HepG2 (cell line): ENCODE results near the gene PDLIM5. TPM values are rescaled to one million over a fixed set of nuclear protein-coding genes. Genes with fewer than 3 reads are reported as not detected.

ENCODE experiments used
- ARHGAP35 ChIP-seq: sonication (generic); formaldehyde crosslinking; IDR thresholded peaks from 2 replicates; pipeline ENCODE4 v1.9.0; 2022; ENCODE audit warnings: mild to moderate bottlenecking, inconsistent platforms, moderate library complexity, missing genetic modification reagents, borderline replicate concordance
- CREB1 ChIP-seq, 2 experiments: fragments of 450-650 bp in 1 of 2; IDR thresholded peaks; 2 replicates each; pipeline ENCODE4 v1.6.1; 2016 to 2017; ENCODE audit warnings: control low read depth in 1 of 2, mild to moderate bottlenecking in 1 of 2, missing compliant biosample characterization in 1 of 2, missing genetic modification characterization in 1 of 2
- FOXM1 ChIP-seq: sonication (generic); formaldehyde crosslinking; IDR thresholded peaks from 2 replicates; pipeline ENCODE4 v1.5.0; 2020; ENCODE audit warnings: missing genetic modification reagents
- FOXP1 ChIP-seq, 2 experiments: fragments of 450-650 bp in 1 of 2; IDR thresholded peaks; 2 replicates each; pipeline ENCODE4 v1.6.1; 2017 to 2018; ENCODE audit warnings: antibody characterized with exemption in 1 of 2
- HDAC2 ChIP-seq: sonication (generic); formaldehyde crosslinking; IDR thresholded peaks from 2 replicates; pipeline ENCODE4 v1.4.0; 2020; ENCODE audit warnings: missing genetic modification reagents
- MIXL1 ChIP-seq: IDR thresholded peaks from 2 replicates; pipeline ENCODE4 v1.6.1; 2016
- NFYB ChIP-seq: sonication (generic); formaldehyde crosslinking; IDR thresholded peaks from 2 replicates; pipeline ENCODE4 v1.4.0; 2020; ENCODE audit warnings: missing genetic modification reagents
- PPARG ChIP-seq: conservative IDR thresholded peaks from 2 replicates; pipeline ENCODE4 v1.6.1; 2016; ENCODE audit warnings: missing biosample characterization, missing genetic modification reagents
- RCOR2 ChIP-seq: IDR thresholded peaks from 2 replicates; pipeline ENCODE4 v1.6.1; 2016; ENCODE audit warnings: missing biosample characterization, missing genetic modification reagents
- RFXANK ChIP-seq: IDR thresholded peaks from 2 replicates; pipeline ENCODE4 v1.6.1; 2016
- polyA plus RNA-seq, 8 experiments: library from polyadenylated mRNA; depleted of rRNA in 3 of 8; stranded (reverse) in 7 of 8; unstranded in 1 of 8; fragments of >200 nt; fragmentation: Illumina TruSeq in 4 of 8; extraction: Trizol in 4 of 8; gene quantifications; 2 replicates each; pipeline versions ENCODE4 v1.2.1 to v1.2.3, GENCODE V29; 2011 to 2016; ENCODE audit warnings: low read depth in 4 of 8, missing spikeins in 1 of 8, mixed read lengths in 1 of 8; ENCODE audit not compliant: insufficient read depth in 1 of 8
- total RNA-seq, 5 experiments: library from RNA; depleted of rRNA; stranded (reverse); fragments of >200 nt; fragmentation: Illumina TruSeq; extraction: Trizol; gene quantifications; 2 replicates each; pipeline ENCODE4 v1.2.3, GENCODE V29; 2016; ENCODE audit warnings: low read depth in 1 of 5
- TF ChIP-seq, protein P1 (sequence below): sonication (generic); formaldehyde crosslinking; IDR thresholded peaks from 2 replicates; pipeline ENCODE4 v1.5.1; 2020; ENCODE audit warnings: missing genetic modification reagents, mild to moderate bottlenecking, borderline replicate concordance
- TF ChIP-seq, protein P2 (sequence below): sonication (generic); formaldehyde crosslinking; IDR thresholded peaks from 2 replicates; pipeline ENCODE4 v1.9.0; 2022; ENCODE audit warnings: low read depth, missing genetic modification reagents
- TF ChIP-seq, protein P3 (sequence below): sonication (generic); formaldehyde crosslinking; IDR thresholded peaks from 2 replicates; pipeline ENCODE4 v1.4.0; 2020; ENCODE audit warnings: low read depth, mild to moderate bottlenecking, missing genetic modification reagents
- TF ChIP-seq, protein P4 (sequence below): sonication (generic); formaldehyde crosslinking; IDR thresholded peaks from 2 replicates; pipeline ENCODE4 v1.5.0; 2020; ENCODE audit warnings: mild to moderate bottlenecking, missing genetic modification reagents, borderline replicate concordance
- TF ChIP-seq, protein P5 (sequence below): sonication (generic); formaldehyde crosslinking; IDR thresholded peaks from 2 replicates; pipeline ENCODE4 v1.4.0; 2020; ENCODE audit warnings: missing genetic modification reagents
- TF ChIP-seq, protein P6 (sequence below): sonication (generic); formaldehyde crosslinking; conservative IDR thresholded peaks from 2 replicates; pipeline ENCODE4 v1.4.0; 2020; ENCODE audit warnings: mild to moderate bottlenecking, missing genetic modification reagents, moderate library complexity

The PDLIM5 gene
- total and polyA plus RNA-seq, 2 of the 13 experiments (the other 11 are each of a cell fraction or from before 2014, with no cell fraction given), result 52.8 to 119 TPM

DNA sequence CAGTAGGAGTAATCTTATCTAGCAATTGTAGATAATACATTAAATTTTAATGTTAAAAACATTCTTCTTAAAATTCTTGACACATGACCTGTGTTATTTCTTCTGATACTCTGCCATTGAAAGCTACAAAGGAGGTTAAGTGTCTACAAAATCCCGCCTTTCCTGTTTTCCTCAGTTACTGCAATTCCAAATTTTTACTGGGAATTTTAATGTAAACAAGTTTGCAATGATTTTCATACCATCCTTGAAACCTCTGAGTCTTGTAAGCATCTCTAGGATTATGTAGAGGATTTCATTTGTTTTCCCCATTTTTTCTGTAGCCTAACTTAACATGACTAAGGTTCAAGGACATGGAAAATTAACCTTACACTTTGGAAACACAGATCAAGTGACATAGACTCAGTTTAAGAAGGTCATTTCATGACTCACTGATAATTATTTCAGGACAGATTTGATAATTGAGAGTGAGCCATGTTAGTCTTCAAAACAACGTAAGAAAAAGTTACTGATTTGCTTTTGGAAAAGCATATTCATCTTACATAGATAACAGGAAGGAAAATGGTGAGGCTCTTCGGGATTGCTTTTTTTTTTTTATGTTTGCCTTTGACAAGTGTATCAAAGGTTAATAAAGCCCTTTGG lies 39.6 kb upstream of the PDLIM5 start (continued):
- TF ChIP-seq, protein P1, sequence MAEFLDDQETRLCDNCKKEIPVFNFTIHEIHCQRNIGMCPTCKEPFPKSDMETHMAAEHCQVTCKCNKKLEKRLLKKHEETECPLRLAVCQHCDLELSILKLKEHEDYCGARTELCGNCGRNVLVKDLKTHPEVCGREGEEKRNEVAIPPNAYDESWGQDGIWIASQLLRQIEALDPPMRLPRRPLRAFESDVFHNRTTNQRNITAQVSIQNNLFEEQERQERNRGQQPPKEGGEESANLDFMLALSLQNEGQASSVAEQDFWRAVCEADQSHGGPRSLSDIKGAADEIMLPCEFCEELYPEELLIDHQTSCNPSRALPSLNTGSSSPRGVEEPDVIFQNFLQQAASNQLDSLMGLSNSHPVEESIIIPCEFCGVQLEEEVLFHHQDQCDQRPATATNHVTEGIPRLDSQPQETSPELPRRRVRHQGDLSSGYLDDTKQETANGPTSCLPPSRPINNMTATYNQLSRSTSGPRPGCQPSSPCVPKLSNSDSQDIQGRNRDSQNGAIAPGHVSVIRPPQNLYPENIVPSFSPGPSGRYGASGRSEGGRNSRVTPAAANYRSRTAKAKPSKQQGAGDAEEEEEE, result no peak
- no peak for TF ChIP-seq FOXP1 (IDR thresholded peaks at IDR 0.05)
- TF ChIP-seq FOXP1 (CRISPR knock-in tag; IDR thresholded peaks at IDR 0.05), result 0 out of 2 replicates have a peak, but pooled peaks have one; percentile 13
- 0 out of 2 replicates have a peak, but pooled peaks have one; percentile 25 for TF ChIP-seq RCOR2 (CRISPR knock-in tag)
- no peak for TF ChIP-seq ARHGAP35 (CRISPR knock-in tag)
- TF ChIP-seq FOXM1 (CRISPR knock-in tag), result no peak
- peak; percentile 54; the same call in 1 of the 2 replicates for TF ChIP-seq RFXANK
- TF ChIP-seq, protein P2, sequence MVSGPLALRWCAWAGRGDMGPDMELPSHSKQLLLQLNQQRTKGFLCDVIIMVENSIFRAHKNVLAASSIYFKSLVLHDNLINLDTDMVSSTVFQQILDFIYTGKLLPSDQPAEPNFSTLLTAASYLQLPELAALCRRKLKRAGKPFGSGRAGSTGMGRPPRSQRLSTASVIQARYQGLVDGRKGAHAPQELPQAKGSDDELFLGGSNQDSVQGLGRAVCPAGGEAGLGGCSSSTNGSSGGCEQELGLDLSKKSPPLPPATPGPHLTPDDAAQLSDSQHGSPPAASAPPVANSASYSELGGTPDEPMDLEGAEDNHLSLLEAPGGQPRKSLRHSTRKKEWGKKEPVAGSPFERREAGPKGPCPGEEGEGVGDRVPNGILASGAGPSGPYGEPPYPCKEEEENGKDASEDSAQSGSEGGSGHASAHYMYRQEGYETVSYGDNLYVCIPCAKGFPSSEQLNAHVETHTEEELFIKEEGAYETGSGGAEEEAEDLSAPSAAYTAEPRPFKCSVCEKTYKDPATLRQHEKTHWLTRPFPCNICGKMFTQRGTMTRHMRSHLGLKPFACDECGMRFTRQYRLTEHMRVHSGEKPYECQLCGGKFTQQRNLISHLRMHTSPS (CRISPR knock-in tag), result no peak
- no peak for TF ChIP-seq NFYB (CRISPR knock-in tag)
- TF ChIP-seq, protein P3, sequence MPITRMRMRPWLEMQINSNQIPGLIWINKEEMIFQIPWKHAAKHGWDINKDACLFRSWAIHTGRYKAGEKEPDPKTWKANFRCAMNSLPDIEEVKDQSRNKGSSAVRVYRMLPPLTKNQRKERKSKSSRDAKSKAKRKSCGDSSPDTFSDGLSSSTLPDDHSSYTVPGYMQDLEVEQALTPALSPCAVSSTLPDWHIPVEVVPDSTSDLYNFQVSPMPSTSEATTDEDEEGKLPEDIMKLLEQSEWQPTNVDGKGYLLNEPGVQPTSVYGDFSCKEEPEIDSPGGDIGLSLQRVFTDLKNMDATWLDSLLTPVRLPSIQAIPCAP, result no peak
- peak; percentile 74; the same call in 1 of the 2 replicates for TF ChIP-seq MIXL1 (CRISPR knock-in tag)
- TF ChIP-seq, protein P4, sequence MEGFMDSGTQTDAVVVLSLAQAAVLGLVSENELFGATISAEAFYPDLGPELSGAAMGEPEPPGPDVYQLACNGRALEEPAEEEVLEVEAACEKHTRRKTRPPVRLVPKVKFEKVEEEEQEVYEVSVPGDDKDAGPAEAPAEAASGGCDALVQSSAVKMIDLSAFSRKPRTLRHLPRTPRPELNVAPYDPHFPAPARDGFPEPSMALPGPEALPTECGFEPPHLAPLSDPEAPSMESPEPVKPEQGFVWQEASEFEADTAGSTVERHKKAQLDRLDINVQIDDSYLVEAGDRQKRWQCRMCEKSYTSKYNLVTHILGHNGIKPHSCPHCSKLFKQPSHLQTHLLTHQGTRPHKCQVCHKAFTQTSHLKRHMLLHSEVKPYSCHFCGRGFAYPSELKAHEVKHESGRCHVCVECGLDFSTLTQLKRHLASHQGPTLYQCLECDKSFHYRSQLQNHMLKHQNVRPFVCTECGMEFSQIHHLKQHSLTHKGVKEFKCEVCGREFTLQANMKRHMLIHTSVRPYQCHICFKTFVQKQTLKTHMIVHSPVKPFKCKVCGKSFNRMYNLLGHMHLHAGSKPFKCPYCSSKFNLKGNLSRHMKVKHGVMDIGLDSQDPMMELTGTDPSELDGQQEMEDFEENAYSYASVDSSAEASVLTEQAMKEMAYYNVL, result no peak
- TF ChIP-seq, protein P5, sequence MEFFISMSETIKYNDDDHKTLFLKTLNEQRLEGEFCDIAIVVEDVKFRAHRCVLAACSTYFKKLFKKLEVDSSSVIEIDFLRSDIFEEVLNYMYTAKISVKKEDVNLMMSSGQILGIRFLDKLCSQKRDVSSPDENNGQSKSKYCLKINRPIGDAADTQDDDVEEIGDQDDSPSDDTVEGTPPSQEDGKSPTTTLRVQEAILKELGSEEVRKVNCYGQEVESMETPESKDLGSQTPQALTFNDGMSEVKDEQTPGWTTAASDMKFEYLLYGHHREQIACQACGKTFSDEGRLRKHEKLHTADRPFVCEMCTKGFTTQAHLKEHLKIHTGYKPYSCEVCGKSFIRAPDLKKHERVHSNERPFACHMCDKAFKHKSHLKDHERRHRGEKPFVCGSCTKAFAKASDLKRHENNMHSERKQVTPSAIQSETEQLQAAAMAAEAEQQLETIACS, result no peak
- TF ChIP-seq HDAC2 (CRISPR knock-in tag), result peak; percentile 12; the same call in 1 of the 2 replicates
- TF ChIP-seq PPARG (CRISPR knock-in tag), result peak; percentile 68; the same call in 1 of the 2 replicates
- TF ChIP-seq, protein P6, sequence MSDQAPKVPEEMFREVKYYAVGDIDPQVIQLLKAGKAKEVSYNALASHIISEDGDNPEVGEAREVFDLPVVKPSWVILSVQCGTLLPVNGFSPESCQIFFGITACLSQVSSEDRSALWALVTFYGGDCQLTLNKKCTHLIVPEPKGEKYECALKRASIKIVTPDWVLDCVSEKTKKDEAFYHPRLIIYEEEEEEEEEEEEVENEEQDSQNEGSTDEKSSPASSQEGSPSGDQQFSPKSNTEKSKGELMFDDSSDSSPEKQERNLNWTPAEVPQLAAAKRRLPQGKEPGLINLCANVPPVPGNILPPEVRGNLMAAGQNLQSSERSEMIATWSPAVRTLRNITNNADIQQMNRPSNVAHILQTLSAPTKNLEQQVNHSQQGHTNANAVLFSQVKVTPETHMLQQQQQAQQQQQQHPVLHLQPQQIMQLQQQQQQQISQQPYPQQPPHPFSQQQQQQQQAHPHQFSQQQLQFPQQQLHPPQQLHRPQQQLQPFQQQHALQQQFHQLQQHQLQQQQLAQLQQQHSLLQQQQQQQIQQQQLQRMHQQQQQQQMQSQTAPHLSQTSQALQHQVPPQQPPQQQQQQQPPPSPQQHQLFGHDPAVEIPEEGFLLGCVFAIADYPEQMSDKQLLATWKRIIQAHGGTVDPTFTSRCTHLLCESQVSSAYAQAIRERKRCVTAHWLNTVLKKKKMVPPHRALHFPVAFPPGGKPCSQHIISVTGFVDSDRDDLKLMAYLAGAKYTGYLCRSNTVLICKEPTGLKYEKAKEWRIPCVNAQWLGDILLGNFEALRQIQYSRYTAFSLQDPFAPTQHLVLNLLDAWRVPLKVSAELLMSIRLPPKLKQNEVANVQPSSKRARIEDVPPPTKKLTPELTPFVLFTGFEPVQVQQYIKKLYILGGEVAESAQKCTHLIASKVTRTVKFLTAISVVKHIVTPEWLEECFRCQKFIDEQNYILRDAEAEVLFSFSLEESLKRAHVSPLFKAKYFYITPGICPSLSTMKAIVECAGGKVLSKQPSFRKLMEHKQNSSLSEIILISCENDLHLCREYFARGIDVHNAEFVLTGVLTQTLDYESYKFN, result peak; percentile 46; the same call in 1 of the 2 replicates
- no peak for TF ChIP-seq CREB1 (IDR thresholded peaks at IDR 0.05)
- TF ChIP-seq CREB1 (CRISPR knock-in tag; IDR thresholded peaks at IDR 0.05), result 0 out of 2 replicates have a peak, but pooled peaks have one; percentile 7
